Loucy (cell line): ENCODE measurements around the gene RAB44.

ENCODE experiments used
- H2AFZ ChIP-seq: fragments of 200-600 bp; sonication (generic); 2 replicates; pipeline ENCODE4 v1.6.0; 2016; ENCODE audit warnings: antibody characterized with exemption, mild to moderate bottlenecking, low read length, moderate library complexity
- H3F3A ChIP-seq: fragments of 200-600 bp; 2 replicates; pipeline ENCODE4 v1.6.0; 2016; ENCODE audit warnings: antibody characterized with exemption, low read depth, mild to moderate bottlenecking
- H3K27me3 ChIP-seq: fragments of 200-600 bp; sonication (generic); 2 replicates; pipeline ENCODE4 v1.6.1; 2014; ENCODE audit warnings: low read length, mild to moderate bottlenecking; ENCODE audit not compliant: insufficient read depth, poor library complexity, severe bottlenecking
- H3K36me3 ChIP-seq: fragments of 200-600 bp; sonication (generic); 2 replicates; pipeline ENCODE4 v1.6.1; 2016; ENCODE audit warnings: low read length; ENCODE audit not compliant: insufficient read depth
- H3K4me1 ChIP-seq: fragments of 200-600 bp; sonication (generic); 2 replicates; pipeline ENCODE4 v1.5.1; 2014; ENCODE audit warnings: low read length, mild to moderate bottlenecking; ENCODE audit not compliant: insufficient read depth, poor library complexity, severe bottlenecking
- H3K4me2 ChIP-seq: fragments of 200-600 bp; sonication (generic); 2 replicates; pipeline ENCODE4 v1.6.0; 2014; ENCODE audit warnings: antibody characterized with exemption, low read length, low read depth, mild to moderate bottlenecking; ENCODE audit not compliant: poor library complexity, severe bottlenecking
- H3K4me3 ChIP-seq: fragments of 200-600 bp; sonication (generic); 2 replicates; pipeline ENCODE4 v1.5.1; 2014; ENCODE audit warnings: low read length, mild to moderate bottlenecking, mixed read lengths; ENCODE audit not compliant: poor library complexity, severe bottlenecking
- H3K79me2 ChIP-seq: fragments of 200-600 bp; sonication (generic); 2 replicates; pipeline ENCODE4 v1.6.1; 2014; ENCODE audit warnings: low read length; ENCODE audit not compliant: insufficient read depth
- H3K9ac ChIP-seq: fragments of 200-600 bp; sonication (generic); 2 replicates; pipeline ENCODE4 v1.6.0; 2014; ENCODE audit warnings: mild to moderate bottlenecking, low read depth, low read length, moderate library complexity; ENCODE audit not compliant: poor library complexity, severe bottlenecking
- H3K9me2 ChIP-seq: fragments of 200-600 bp; sonication (generic); replicated peaks from 2 replicates; pipeline ENCODE4 v1.6.1; 2016; ENCODE audit warnings: low read depth, low read length, mixed read lengths
- H3K9me3 ChIP-seq: fragments of 200-600 bp; sonication (generic); 2 replicates; pipeline ENCODE4 v1.6.1; 2014; ENCODE audit warnings: mild to moderate bottlenecking, antibody characterized with exemption, low read length, low read depth; ENCODE audit not compliant: insufficient read depth
- H4K20me1 ChIP-seq: fragments of 200-600 bp; sonication (generic); 2 replicates; pipeline ENCODE4 v1.6.0; 2014; ENCODE audit warnings: antibody characterized with exemption, low read length, mild to moderate bottlenecking; ENCODE audit not compliant: insufficient read depth, poor library complexity, severe bottlenecking
- EZH2phosphoT487 ChIP-seq: fragments of 200-600 bp; IDR thresholded peaks from 2 replicates; pipeline ENCODE4 v1.6.1; 2018; ENCODE audit warnings: antibody characterized with exemption, mild to moderate bottlenecking, moderate library complexity, borderline replicate concordance
- TF ChIP-seq, protein P1 (sequence below): fragments of 200-600 bp; sonication (generic); conservative IDR thresholded peaks from 2 replicates; pipeline ENCODE4 v1.5.1; 2014; ENCODE audit warnings: mild to moderate bottlenecking, antibody characterized with exemption, low read length

RAB44 gene

DNA sequence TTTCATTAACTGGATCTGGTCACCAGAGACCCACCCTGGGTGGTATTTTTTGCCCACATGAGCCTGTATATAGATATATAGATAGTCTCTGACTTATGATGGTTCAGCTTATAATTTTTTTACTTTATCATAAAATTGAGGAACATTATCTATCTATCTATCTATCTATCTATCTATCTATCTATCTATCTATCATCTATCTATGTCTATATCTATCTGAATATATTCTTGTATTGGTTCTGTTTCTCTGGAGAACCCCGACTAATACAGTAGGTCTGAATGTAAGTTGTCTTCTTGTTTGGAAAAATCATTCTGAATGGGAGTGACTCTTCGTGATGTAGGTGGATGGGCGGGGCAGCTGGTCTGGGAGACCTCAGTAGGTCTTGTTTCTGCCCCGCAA is 32.4 kb upstream of the RAB44 start:
- Histone ChIP-seq H3K27me3 (no peaks in the 10 kb centered on the region), H3K4me3 (no peak overlapping the region), H3K9ac (no peak overlapping the region), H3K79me2 (no peaks in the 10 kb centered on the region), H3K4me2 (no peak overlapping the region), H3K9me3 (no peaks in the 10 kb centered on the region), H3K4me1 (no peaks in the 10 kb centered on the region), H3F3A (no peaks in the 10 kb centered on the region), H2AFZ (no peak overlapping the region), H3K9me2 (no peaks in the 10 kb centered on the region), H3K36me3 (no peaks in the 10 kb centered on the region), H4K20me1 (no peaks in the 10 kb centered on the region)
- TF ChIP-seq, protein P1, sequence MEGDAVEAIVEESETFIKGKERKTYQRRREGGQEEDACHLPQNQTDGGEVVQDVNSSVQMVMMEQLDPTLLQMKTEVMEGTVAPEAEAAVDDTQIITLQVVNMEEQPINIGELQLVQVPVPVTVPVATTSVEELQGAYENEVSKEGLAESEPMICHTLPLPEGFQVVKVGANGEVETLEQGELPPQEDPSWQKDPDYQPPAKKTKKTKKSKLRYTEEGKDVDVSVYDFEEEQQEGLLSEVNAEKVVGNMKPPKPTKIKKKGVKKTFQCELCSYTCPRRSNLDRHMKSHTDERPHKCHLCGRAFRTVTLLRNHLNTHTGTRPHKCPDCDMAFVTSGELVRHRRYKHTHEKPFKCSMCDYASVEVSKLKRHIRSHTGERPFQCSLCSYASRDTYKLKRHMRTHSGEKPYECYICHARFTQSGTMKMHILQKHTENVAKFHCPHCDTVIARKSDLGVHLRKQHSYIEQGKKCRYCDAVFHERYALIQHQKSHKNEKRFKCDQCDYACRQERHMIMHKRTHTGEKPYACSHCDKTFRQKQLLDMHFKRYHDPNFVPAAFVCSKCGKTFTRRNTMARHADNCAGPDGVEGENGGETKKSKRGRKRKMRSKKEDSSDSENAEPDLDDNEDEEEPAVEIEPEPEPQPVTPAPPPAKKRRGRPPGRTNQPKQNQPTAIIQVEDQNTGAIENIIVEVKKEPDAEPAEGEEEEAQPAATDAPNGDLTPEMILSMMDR = no peak
- TF ChIP-seq EZH2phosphoT487 = no peak

DNA sequence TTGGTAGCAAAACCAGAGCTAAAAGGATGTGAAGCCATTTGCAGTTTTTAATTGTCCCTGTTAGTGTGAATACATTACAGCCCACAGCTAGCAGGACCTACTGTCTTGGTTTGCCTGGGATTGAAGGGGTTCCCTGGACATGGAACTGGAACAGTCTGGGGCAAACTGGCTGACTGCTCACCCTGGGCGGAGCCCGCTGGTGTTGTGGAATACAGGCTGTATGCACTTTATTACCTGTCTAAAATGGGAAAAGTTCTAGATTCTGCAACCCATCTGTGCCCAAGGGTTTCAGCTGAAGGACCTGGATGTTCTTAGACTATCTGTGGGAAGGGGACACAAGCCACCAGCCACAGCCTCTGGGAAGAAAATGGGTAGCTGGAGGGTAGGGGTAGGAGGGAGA is 31.3 kb upstream of the RAB44 start:
- Histone ChIP-seq H3K9ac (no peak overlapping the region), H3F3A (no peaks in the 10 kb centered on the region), H3K9me3 (no peaks in the 10 kb centered on the region), H3K79me2 (no peaks in the 10 kb centered on the region), H3K4me3 (no peak overlapping the region), H3K36me3 (no peaks in the 10 kb centered on the region), H3K4me2 (no peak overlapping the region), H3K27me3 (no peaks in the 10 kb centered on the region), H2AFZ (no peak overlapping the region), H3K4me1 (no peaks in the 10 kb centered on the region), H4K20me1 (no peaks in the 10 kb centered on the region), H3K9me2 (no peaks in the 10 kb centered on the region)
- TF ChIP-seq EZH2phosphoT487 = no peak
- TF ChIP-seq, protein P1 = no peak

DNA sequence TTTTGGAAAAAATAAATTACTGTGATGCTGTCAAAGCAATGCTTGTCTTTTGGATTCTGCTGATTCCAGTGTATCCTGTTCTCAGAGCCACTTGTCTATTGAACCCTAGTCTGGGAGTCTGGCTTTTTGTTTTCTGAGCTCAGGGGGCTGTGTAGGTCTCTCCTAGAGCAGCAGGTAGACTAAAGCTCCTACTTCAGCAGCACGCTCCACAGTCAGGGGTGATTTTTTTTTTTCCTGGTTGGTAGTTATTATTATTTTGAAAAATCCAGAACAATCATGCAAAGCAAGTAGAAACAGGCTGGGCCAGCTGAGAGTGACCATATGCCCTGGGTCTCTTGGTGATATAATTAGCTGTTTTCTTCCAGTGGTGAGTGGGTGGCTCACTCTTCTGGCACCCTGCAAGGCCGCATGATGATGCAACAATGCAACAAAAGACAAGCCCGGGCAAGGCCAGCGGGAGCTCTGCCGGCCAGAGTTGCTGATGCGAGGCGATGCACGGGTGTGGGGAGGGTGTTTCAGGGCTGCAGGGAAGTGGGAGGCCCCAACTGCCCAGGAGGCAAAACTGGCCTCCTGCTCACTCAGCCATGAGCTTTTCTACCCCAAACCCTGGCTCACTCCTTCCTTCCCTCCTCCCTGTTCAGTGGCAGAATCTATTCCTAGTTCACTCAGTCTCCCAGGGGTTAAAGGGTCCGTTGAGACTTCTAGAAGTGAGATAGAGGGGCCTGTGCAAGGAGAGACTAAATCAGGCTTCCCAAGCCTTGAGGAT is 30.6 kb upstream of the RAB44 start:
- H3K9me3 ChIP-seq = no peaks in the 10 kb centered on the region
- H3K4me2 ChIP-seq = no peak overlapping the region
- no peak overlapping the region for H3K4me3 ChIP-seq
- H3K36me3 ChIP-seq = no peaks in the 10 kb centered on the region
- no peak for TF ChIP-seq EZH2phosphoT487
- TF ChIP-seq, protein P1 = no peak
- no peaks in the 10 kb centered on the region for H3K79me2 ChIP-seq
- no peaks in the 10 kb centered on the region for H3K4me1 ChIP-seq
- H4K20me1 ChIP-seq = no peaks in the 10 kb centered on the region
- H3K9ac ChIP-seq = peak overlapping the region; percentile 7
- H3K9me2 ChIP-seq = no peaks in the 10 kb centered on the region
- H3K27me3 ChIP-seq = no peaks in the 10 kb centered on the region
- H3F3A ChIP-seq = no peaks in the 10 kb centered on the region
- H2AFZ ChIP-seq = no peak overlapping the region
